HepG2 (cell line): ENCODE data around the gene SLC25A23. TPM values are rescaled to one million over a fixed set of nuclear protein-coding genes. Genes with fewer than 3 reads are reported as not detected.
A peak's percentile ranks its signal among the peaks of the same experiment; 100 is the strongest.

Experiments used
- CC2D1A ChIP-seq: sonication (generic); formaldehyde crosslinking; IDR thresholded peaks from 2 replicates; pipeline ENCODE4 v1.8.1; 2023; ENCODE audit warnings: mild to moderate bottlenecking, missing genetic modification reagents
- CEBPZ ChIP-seq: IDR thresholded peaks from 2 replicates; pipeline ENCODE4 v1.6.1; 2012; ENCODE audit warnings: low read length, improper control_type of control experiment
- EEA1 ChIP-seq: sonication (generic); formaldehyde crosslinking; IDR thresholded peaks from 2 replicates; pipeline ENCODE4 v1.5.1; 2020; ENCODE audit warnings: mild to moderate bottlenecking, missing genetic modification reagents, borderline replicate concordance
- ERF ChIP-seq: IDR thresholded peaks from 2 replicates; pipeline ENCODE4 v1.6.1; 2018; ENCODE audit warnings: missing biosample characterization, missing genetic modification reagents
- IRX3 ChIP-seq: sonication (generic); formaldehyde crosslinking; IDR thresholded peaks from 2 replicates; pipeline ENCODE4 v1.8.1; 2023; ENCODE audit warnings: mild to moderate bottlenecking, low read depth, missing genetic modification reagents, borderline replicate concordance
- KDM5A ChIP-seq: fragments of 200-600 bp; sonication (generic); IDR thresholded peaks from 2 replicates; pipeline ENCODE4 v1.7.0; 2018; ENCODE audit warnings: antibody characterized with exemption, mild to moderate bottlenecking, low read length, borderline replicate concordance
- SNAPC4 ChIP-seq: sonication (generic); formaldehyde crosslinking; IDR thresholded peaks from 2 replicates; pipeline ENCODE4 v1.4.0; 2020; ENCODE audit warnings: mild to moderate bottlenecking, missing genetic modification reagents
- SP2 ChIP-seq: sonication (generic); formaldehyde crosslinking; IDR thresholded peaks from 2 replicates; pipeline ENCODE4 v1.5.1; 2020; ENCODE audit warnings: mild to moderate bottlenecking, missing genetic modification reagents
- ZNF20 ChIP-seq: sonication (generic); formaldehyde crosslinking; IDR thresholded peaks from 2 replicates; pipeline ENCODE4 v1.4.0; 2020; ENCODE audit warnings: mild to moderate bottlenecking, moderate library complexity, missing genetic modification reagents
- ZNF367 ChIP-seq: sonication (generic); formaldehyde crosslinking; IDR thresholded peaks from 2 replicates; pipeline ENCODE4 v1.4.0; 2020; ENCODE audit warnings: missing genetic modification reagents, borderline replicate concordance
- ZNF513 ChIP-seq: sonication (generic); formaldehyde crosslinking; conservative IDR thresholded peaks from 2 replicates; pipeline ENCODE4 v1.5.0; 2020; ENCODE audit warnings: missing genetic modification reagents
- ZNF552 ChIP-seq: sonication (generic); formaldehyde crosslinking; IDR thresholded peaks from 2 replicates; pipeline ENCODE4 v1.9.0; 2022; ENCODE audit warnings: missing genetic modification reagents, mild to moderate bottlenecking, borderline replicate concordance
- ZNF616 ChIP-seq: sonication (generic); formaldehyde crosslinking; IDR thresholded peaks from 2 replicates; pipeline ENCODE4 v1.5.0; 2020; ENCODE audit warnings: low read depth, mild to moderate bottlenecking, missing genetic modification reagents
- polyA plus RNA-seq, 8 experiments: library from polyadenylated mRNA; depleted of rRNA in 3 of 8; stranded (reverse) in 7 of 8; unstranded in 1 of 8; fragments of >200 nt; fragmentation: Illumina TruSeq in 4 of 8; extraction: Trizol in 4 of 8; gene quantifications; 2 replicates each; pipeline versions ENCODE4 v1.2.1 to v1.2.3, GENCODE V29; 2011 to 2016; ENCODE audit warnings: low read depth in 4 of 8, missing spikeins in 1 of 8, mixed read lengths in 1 of 8; ENCODE audit not compliant: insufficient read depth in 1 of 8
- total RNA-seq, 5 experiments: library from RNA; depleted of rRNA; stranded (reverse); fragments of >200 nt; fragmentation: Illumina TruSeq; extraction: Trizol; gene quantifications; 2 replicates each; pipeline ENCODE4 v1.2.3, GENCODE V29; 2016; ENCODE audit warnings: low read depth in 1 of 5
- TF ChIP-seq, protein P1 (sequence below): sonication (generic); formaldehyde crosslinking; IDR thresholded peaks from 2 replicates; pipeline ENCODE4 v1.4.0; 2020; ENCODE audit warnings: missing genetic modification reagents
- TF ChIP-seq, protein P2 (sequence below): sonication (generic); formaldehyde crosslinking; IDR thresholded peaks from 2 replicates; pipeline ENCODE4 v1.5.1; 2020; ENCODE audit warnings: missing genetic modification reagents, mild to moderate bottlenecking, borderline replicate concordance

Gene SLC25A23
- total and polyA plus RNA-seq, 2 of the 13 experiments (the other 11 are each of a cell fraction or from before 2014, with no cell fraction given), result 12.4 to 15.2 TPM

- no peak for TF ChIP-seq CC2D1A
- 0 out of 2 replicates have a peak, but pooled peaks have one; percentile 53 for TF ChIP-seq IRX3 (CRISPR knock-in tag)
- TF ChIP-seq ZNF513 (CRISPR knock-in tag), result no peak
- TF ChIP-seq ERF, result 0 out of 2 replicates have a peak, but pooled peaks have one; percentile 25
- TF ChIP-seq CEBPZ, result no peak
- TF ChIP-seq SNAPC4 (CRISPR knock-in tag), result no peak
- no peak for TF ChIP-seq ZNF552 (CRISPR knock-in tag)
- no peak for TF ChIP-seq ZNF616 (CRISPR knock-in tag)
- no peak for TF ChIP-seq ZNF367
- no peak for TF ChIP-seq EEA1
- TF ChIP-seq, protein P1, sequence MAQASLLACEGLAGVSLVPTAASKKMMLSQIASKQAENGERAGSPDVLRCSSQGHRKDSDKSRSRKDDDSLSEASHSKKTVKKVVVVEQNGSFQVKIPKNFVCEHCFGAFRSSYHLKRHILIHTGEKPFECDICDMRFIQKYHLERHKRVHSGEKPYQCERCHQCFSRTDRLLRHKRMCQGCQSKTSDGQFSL (CRISPR knock-in tag), result no peak
- TF ChIP-seq SP2 (CRISPR knock-in tag), result no peak
- TF ChIP-seq, protein P2, sequence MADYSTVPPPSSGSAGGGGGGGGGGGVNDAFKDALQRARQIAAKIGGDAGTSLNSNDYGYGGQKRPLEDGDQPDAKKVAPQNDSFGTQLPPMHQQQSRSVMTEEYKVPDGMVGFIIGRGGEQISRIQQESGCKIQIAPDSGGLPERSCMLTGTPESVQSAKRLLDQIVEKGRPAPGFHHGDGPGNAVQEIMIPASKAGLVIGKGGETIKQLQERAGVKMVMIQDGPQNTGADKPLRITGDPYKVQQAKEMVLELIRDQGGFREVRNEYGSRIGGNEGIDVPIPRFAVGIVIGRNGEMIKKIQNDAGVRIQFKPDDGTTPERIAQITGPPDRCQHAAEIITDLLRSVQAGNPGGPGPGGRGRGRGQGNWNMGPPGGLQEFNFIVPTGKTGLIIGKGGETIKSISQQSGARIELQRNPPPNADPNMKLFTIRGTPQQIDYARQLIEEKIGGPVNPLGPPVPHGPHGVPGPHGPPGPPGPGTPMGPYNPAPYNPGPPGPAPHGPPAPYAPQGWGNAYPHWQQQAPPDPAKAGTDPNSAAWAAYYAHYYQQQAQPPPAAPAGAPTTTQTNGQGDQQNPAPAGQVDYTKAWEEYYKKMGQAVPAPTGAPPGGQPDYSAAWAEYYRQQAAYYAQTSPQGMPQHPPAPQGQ (CRISPR knock-in tag), result no peak
- 0 out of 2 replicates have a peak, but pooled peaks have one; percentile 24 for TF ChIP-seq ZNF20 (CRISPR knock-in tag)
- TF ChIP-seq KDM5A, result no peak
Observed at GRCh38 chr19:6464070-6464873, 4.7 kb upstream of the SLC25A23 start, which contains the start of gene CRB3 (continued).
